GM18526 (cell line): ENCODE data around the gene ALDOB.

Experiments
- POLR2A ChIP-seq: IDR thresholded peaks from 3 replicates; pipeline ENCODE4 v1.6.1; 2011; ENCODE audit not compliant: insufficient read length; ENCODE audit errors: extremely low read depth

Gene ALDOB

GRCh38 chr9:101465326-101465915, 29.8 kb upstream of the ALDOB start:
- TF ChIP-seq POLR2A: no peak

- no peak for TF ChIP-seq POLR2A
Measured at GRCh38 chr9:101463397-101463796, 27.8 kb upstream of the ALDOB start.

GRCh38 chr9:101462558-101462957, 27.0 kb upstream of the ALDOB start:
- no peak for TF ChIP-seq POLR2A

GRCh38 chr9:101460965-101461364, 25.4 kb upstream of the ALDOB start:
- no peak for TF ChIP-seq POLR2A

GRCh38 chr9:101458963-101459631, 23.5 kb upstream of the ALDOB start:
- no peak for TF ChIP-seq POLR2A

GRCh38 chr9:101457003-101457402, 21.4 kb upstream of the ALDOB start:
- TF ChIP-seq POLR2A: no peak

- no peak for TF ChIP-seq POLR2A
Measured at GRCh38 chr9:101455656-101456240, 20.2 kb upstream of the ALDOB start.

- no peak for TF ChIP-seq POLR2A
Measured at GRCh38 chr9:101453776-101454570, 18.4 kb upstream of the ALDOB start.

GRCh38 chr9:101451498-101451897, 15.9 kb upstream of the ALDOB start:
- no peak for TF ChIP-seq POLR2A

- no peak for TF ChIP-seq POLR2A
Measured at GRCh38 chr9:101450931-101451330, 15.4 kb upstream of the ALDOB start.

- no peak for TF ChIP-seq POLR2A
Measured at GRCh38 chr9:101449071-101449721, 13.6 kb upstream of the ALDOB start.

GRCh38 chr9:101448680-101449070, 13.1 kb upstream of the ALDOB start:
- TF ChIP-seq POLR2A: no peak

GRCh38 chr9:101446732-101447131, 11.2 kb upstream of the ALDOB start:
- no peak for TF ChIP-seq POLR2A

- no peak for TF ChIP-seq POLR2A
Measured at GRCh38 chr9:101445353-101446029, 9.9 kb upstream of the ALDOB start.

GRCh38 chr9:101443364-101443771, 7.8 kb upstream of the ALDOB start:
- TF ChIP-seq POLR2A: no peak

- TF ChIP-seq POLR2A: no peak
Measured at GRCh38 chr9:101442736-101443135, 7.2 kb upstream of the ALDOB start.
